Prostate gland (tissue), 2 donors: ENCODE measurements around the gene GREB1.

Experiments used
- CTCF ChIP-seq, 4 experiments: fragments of 200-600 bp in 2 of 4; fragments of 450-650 bp in 2 of 4; sonication (generic) in 2 of 4; IDR thresholded peaks; 1 replicate in 3 of 4; 2 replicates in 1 of 4; pipeline ENCODE4 v1.5.1; 2016 to 2019; ENCODE audit warnings: antibody characterized with exemption in 4 of 4, mild to moderate bottlenecking in 2 of 4, moderate library complexity in 2 of 4
- POLR2A ChIP-seq: fragments of 450-650 bp; IDR thresholded peaks from one replicate; pipeline ENCODE4 v1.6.1; 2016; ENCODE audit warnings: antibody characterized with exemption, mild to moderate bottlenecking
- POLR2AphosphoS5 ChIP-seq: sonication (generic); formaldehyde crosslinking; IDR thresholded peaks from one replicate; pipeline ENCODE4 v1.6.1; 2017; ENCODE audit warnings: antibody characterized with exemption

GRCh38 chr2:11616851-11617415 lies 83.1 kb downstream of the GREB1 start:
- TF ChIP-seq POLR2A (no peak), CTCF (IDR thresholded peaks at IDR 0.05) (no peak), POLR2AphosphoS5 (no peak)
